HepG2 (cell line): ENCODE measurements around the gene LURAP1L. TPM values are rescaled to one million over a fixed set of nuclear protein-coding genes. Genes with fewer than 3 reads are reported as not detected.
A peak's percentile ranks its signal among the peaks of the same experiment; 100 is the strongest.

ENCODE experiments used
- AGO2 ChIP-seq: fragments of 200-400 bp; formaldehyde crosslinking; optimal IDR thresholded peaks from 2 replicates; pipeline ENCODE3; 2017; ENCODE audit warnings: mild to moderate bottlenecking, low read depth, low read length, moderate library complexity
- ARID5B ChIP-seq: IDR thresholded peaks from 2 replicates; pipeline ENCODE4 v1.4.0; 2020; ENCODE audit warnings: mild to moderate bottlenecking, missing genetic modification reagents
- ARNT ChIP-seq: fragments of 450-650 bp; IDR thresholded peaks from 2 replicates; pipeline ENCODE4 v1.6.1; 2017
- BATF2 ChIP-seq: sonication (generic); formaldehyde crosslinking; IDR thresholded peaks from 2 replicates; pipeline ENCODE4 v1.8.0; 2022; ENCODE audit warnings: mild to moderate bottlenecking, missing genetic modification reagents, moderate library complexity
- CAMTA2 ChIP-seq: sonication (generic); formaldehyde crosslinking; IDR thresholded peaks from 2 replicates; pipeline ENCODE4 v1.4.0; 2020; ENCODE audit warnings: mild to moderate bottlenecking, missing genetic modification reagents, borderline replicate concordance
- SNAPC4 ChIP-seq: sonication (generic); formaldehyde crosslinking; IDR thresholded peaks from 2 replicates; pipeline ENCODE4 v1.4.0; 2020; ENCODE audit warnings: mild to moderate bottlenecking, missing genetic modification reagents
- SP2 ChIP-seq: sonication (generic); formaldehyde crosslinking; IDR thresholded peaks from 2 replicates; pipeline ENCODE4 v1.5.1; 2020; ENCODE audit warnings: mild to moderate bottlenecking, missing genetic modification reagents
- STAT5B ChIP-seq: sonication (generic); formaldehyde crosslinking; IDR thresholded peaks from 2 replicates; pipeline ENCODE4 v1.4.0; 2020; ENCODE audit warnings: missing genetic modification reagents
- TIGD3 ChIP-seq: sonication (generic); formaldehyde crosslinking; IDR thresholded peaks from 2 replicates; pipeline ENCODE4 v1.5.1; 2020; ENCODE audit warnings: mild to moderate bottlenecking, missing genetic modification reagents, borderline replicate concordance
- ZFP91 ChIP-seq: sonication (generic); formaldehyde crosslinking; IDR thresholded peaks from 2 replicates; pipeline ENCODE4 v1.9.0; 2022; ENCODE audit warnings: missing genetic modification reagents, mild to moderate bottlenecking, borderline replicate concordance
- ZNF20 ChIP-seq: sonication (generic); formaldehyde crosslinking; IDR thresholded peaks from 2 replicates; pipeline ENCODE4 v1.4.0; 2020; ENCODE audit warnings: mild to moderate bottlenecking, moderate library complexity, missing genetic modification reagents
- ZNF264 ChIP-seq: sonication (generic); formaldehyde crosslinking; IDR thresholded peaks from 2 replicates; pipeline ENCODE4 v1.4.0; 2020; ENCODE audit warnings: missing genetic modification reagents
- ZNF556 ChIP-seq: sonication (generic); formaldehyde crosslinking; IDR thresholded peaks from 2 replicates; pipeline ENCODE4 v1.4.0; 2020; ENCODE audit warnings: mild to moderate bottlenecking, missing genetic modification reagents, borderline replicate concordance
- ZNF678 ChIP-seq: sonication (generic); formaldehyde crosslinking; IDR thresholded peaks from 2 replicates; pipeline ENCODE4 v1.4.0; 2020; ENCODE audit warnings: mild to moderate bottlenecking, missing genetic modification reagents
- ZNF775 ChIP-seq: sonication (generic); formaldehyde crosslinking; IDR thresholded peaks from 2 replicates; pipeline ENCODE4 v1.4.0; 2020; ENCODE audit warnings: missing genetic modification reagents, mild to moderate bottlenecking, moderate library complexity, borderline replicate concordance
- polyA plus RNA-seq, 8 experiments: library from polyadenylated mRNA; depleted of rRNA in 3 of 8; stranded (reverse) in 7 of 8; unstranded in 1 of 8; fragments of >200 nt; fragmentation: Illumina TruSeq in 4 of 8; extraction: Trizol in 4 of 8; gene quantifications; 2 replicates each; pipeline versions ENCODE4 v1.2.1 to v1.2.3, GENCODE V29; 2011 to 2016; ENCODE audit warnings: low read depth in 4 of 8, missing spikeins in 1 of 8, mixed read lengths in 1 of 8; ENCODE audit not compliant: insufficient read depth in 1 of 8
- total RNA-seq, 5 experiments: library from RNA; depleted of rRNA; stranded (reverse); fragments of >200 nt; fragmentation: Illumina TruSeq; extraction: Trizol; gene quantifications; 2 replicates each; pipeline ENCODE4 v1.2.3, GENCODE V29; 2016; ENCODE audit warnings: low read depth in 1 of 5

Gene LURAP1L
- total and polyA plus RNA-seq, 2 of the 13 experiments (the other 11 are each of a cell fraction or from before 2014, with no cell fraction given), result 6.7 to 16.6 TPM

- TF ChIP-seq BATF2 (CRISPR knock-in tag) (0 out of 2 replicates have a peak, but pooled peaks have one; percentile 35), AGO2 (peak; percentile 95), STAT5B (no peak), ZNF264 (peak; percentile 63; the same call in 1 of the 2 replicates), ZFP91 (peak; percentile 88), ZNF556 (CRISPR knock-in tag) (peak; percentile 93), CAMTA2 (CRISPR knock-in tag) (0 out of 2 replicates have a peak, but pooled peaks have one; percentile 83), SNAPC4 (CRISPR knock-in tag) (peak; percentile 68; the same call in 1 of the 2 replicates), ARID5B (CRISPR knock-in tag) (peak; percentile 87), ARNT (no peak), ZNF678 (CRISPR knock-in tag) (peak; percentile 82), ZNF20 (CRISPR knock-in tag) (no peak), TIGD3 (CRISPR knock-in tag) (no peak), SP2 (peak; percentile 27; the same call in 1 of the 2 replicates), ZNF775 (CRISPR knock-in tag) (0 out of 2 replicates have a peak, but pooled peaks have one; percentile 26)
Observed at GRCh38 chr9:12775679-12776512, 1.1 kb downstream of the LURAP1L start (continued).
